ENCODE results near the gene CD44.

DNA sequence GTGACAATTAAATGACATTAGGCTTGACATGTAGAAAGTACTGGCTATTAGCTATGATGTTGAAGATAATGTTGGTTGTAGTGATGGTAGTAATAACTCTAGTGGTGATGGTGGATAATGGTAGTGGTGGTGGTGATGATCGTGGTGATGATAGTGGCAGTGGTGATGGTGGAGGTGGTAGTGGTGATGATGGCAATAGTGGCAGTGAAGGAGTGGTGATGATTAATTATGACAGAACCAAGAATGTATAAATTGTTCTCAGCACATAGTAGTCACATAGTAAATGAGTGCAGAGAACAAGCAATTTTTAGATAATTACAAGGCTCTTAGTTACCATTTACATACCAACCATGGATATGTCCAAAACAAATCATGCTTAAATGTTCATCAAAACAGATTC, 5.3 kb upstream of the CD44 start:
- TF ChIP-seq, protein P1, sequence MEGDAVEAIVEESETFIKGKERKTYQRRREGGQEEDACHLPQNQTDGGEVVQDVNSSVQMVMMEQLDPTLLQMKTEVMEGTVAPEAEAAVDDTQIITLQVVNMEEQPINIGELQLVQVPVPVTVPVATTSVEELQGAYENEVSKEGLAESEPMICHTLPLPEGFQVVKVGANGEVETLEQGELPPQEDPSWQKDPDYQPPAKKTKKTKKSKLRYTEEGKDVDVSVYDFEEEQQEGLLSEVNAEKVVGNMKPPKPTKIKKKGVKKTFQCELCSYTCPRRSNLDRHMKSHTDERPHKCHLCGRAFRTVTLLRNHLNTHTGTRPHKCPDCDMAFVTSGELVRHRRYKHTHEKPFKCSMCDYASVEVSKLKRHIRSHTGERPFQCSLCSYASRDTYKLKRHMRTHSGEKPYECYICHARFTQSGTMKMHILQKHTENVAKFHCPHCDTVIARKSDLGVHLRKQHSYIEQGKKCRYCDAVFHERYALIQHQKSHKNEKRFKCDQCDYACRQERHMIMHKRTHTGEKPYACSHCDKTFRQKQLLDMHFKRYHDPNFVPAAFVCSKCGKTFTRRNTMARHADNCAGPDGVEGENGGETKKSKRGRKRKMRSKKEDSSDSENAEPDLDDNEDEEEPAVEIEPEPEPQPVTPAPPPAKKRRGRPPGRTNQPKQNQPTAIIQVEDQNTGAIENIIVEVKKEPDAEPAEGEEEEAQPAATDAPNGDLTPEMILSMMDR (IDR thresholded peaks at IDR 0.05; ENCODE audit: low read depth, low read length): no peak
- no peak for TF ChIP-seq EZH2phosphoT487 (IDR thresholded peaks at IDR 0.05; ENCODE audit: low read depth)
